ENCODE measurements around the gene TTC1.
"Not testable (repeated sequence)": the region's sequence is repeated elsewhere in the genome, so short reads cannot be mapped to it uniquely, and the experiment has no call there.

Gene TTC1

GRCh38 chr5:160008877-160009590, at the start of gene TTC1:
TTC1 (plus strand) TSS chr5:160009139; CDS start chr5:160010529, 1,390 bp downstream.
- DNase-seq, result peak; percentile 81 to 84

GRCh38 chr5:159961176-159962160, 47.5 kb upstream of the TTC1 start:
- no peak for DNase-seq

GRCh38 chr5:159962214-159962613, 46.7 kb upstream of the TTC1 start:
- no peak for DNase-seq

GRCh38 chr5:159963935-159964334, 45.0 kb upstream of the TTC1 start:
- DNase-seq, result no peak

- DNase-seq, result peak; percentile 15 to 30
These were observed 43.7 kb upstream of the TTC1 start for GRCh38 chr5:159965031-159965837.

GRCh38 chr5:159965838-159966128, 43.2 kb upstream of the TTC1 start:
- DNase-seq, result not testable (repeated sequence)

- DNase-seq, result no peak
These were observed 39.0 kb upstream of the TTC1 start for GRCh38 chr5:159969966-159970365.

- DNase-seq, result no peak
These were observed 37.9 kb upstream of the TTC1 start for GRCh38 chr5:159971038-159971437.

GRCh38 chr5:159971514-159971913, 37.4 kb upstream of the TTC1 start:
- DNase-seq, result no peak

GRCh38 chr5:159971931-159972461, 36.9 kb upstream of the TTC1 start:
- DNase-seq, result no peak

GRCh38 chr5:159972538-159973362, 36.2 kb upstream of the TTC1 start:
- DNase-seq, result no peak

GRCh38 chr5:159975462-159976019, 33.4 kb upstream of the TTC1 start:
- no peak for DNase-seq

GRCh38 chr5:159976921-159977320, 32.0 kb upstream of the TTC1 start:
- DNase-seq, result no peak

- DNase-seq, result no peak
These were observed 30.6 kb upstream of the TTC1 start for GRCh38 chr5:159978358-159978757.

GRCh38 chr5:159982421-159983173, 26.3 kb upstream of the TTC1 start:
- DNase-seq, result no peak

- DNase-seq, result peak; percentile 61 to 68
These were observed 21.8 kb upstream of the TTC1 start for GRCh38 chr5:159987031-159987674.

GRCh38 chr5:159990506-159990905, 18.4 kb upstream of the TTC1 start:
- DNase-seq, result no peak

GRCh38 chr5:159992566-159992965, 16.4 kb upstream of the TTC1 start:
- no peak for DNase-seq

- no peak for DNase-seq
These were observed 15.7 kb upstream of the TTC1 start for GRCh38 chr5:159993194-159993593.

- DNase-seq, result no peak
These were observed 13.0 kb upstream of the TTC1 start for GRCh38 chr5:159995907-159996306.

Data from stimulated activated CD4-positive, alpha-beta T cell treated with anti-CD3 and anti-CD28 coated beads, Interleukin-2, amount 100 ng/mL, for 48 hours (primary cell).